ENCODE results near the gene NUP210.

- no peak for TF ChIP-seq SIN3A (IDR thresholded peaks at IDR 0.05; ENCODE audit: borderline replicate concordance, insufficient read depth, low read length)
- no peak for TF ChIP-seq POLR2AphosphoS5 (IDR thresholded peaks at IDR 0.05; ENCODE audit: low read depth, low read length)
- TF ChIP-seq REST (IDR thresholded peaks at IDR 0.05; ENCODE audit: insufficient read depth in 1 of 2, low read depth in 2 of 2, low read length in 2 of 2) = no peak
Measured at GRCh38 chr3:13407475-13407874, 12.6 kb downstream of the NUP210 start.

Measured in PFSK-1 (cell line).